ENCODE results near the gene P3H2.

DNA sequence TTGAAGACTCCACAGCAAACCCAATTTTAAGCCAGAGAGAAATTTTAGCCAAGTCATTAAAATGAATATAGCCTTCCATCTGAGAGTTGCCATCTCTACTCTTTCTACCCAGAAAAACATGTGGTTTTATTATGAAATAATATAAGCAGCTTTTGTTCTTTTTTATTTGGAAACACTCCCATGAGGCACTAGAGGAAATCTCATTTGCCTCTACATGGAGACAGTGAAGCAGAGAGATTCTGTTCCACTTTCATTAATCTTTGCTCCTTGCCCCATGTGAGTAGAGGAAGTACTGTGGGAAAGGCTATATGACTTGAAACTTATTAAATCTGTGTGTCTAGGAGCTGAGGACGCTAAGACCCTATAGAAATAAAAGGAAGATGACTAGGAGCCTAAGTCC is 111.1 kb downstream of the P3H2 start:
- TF ChIP-seq, protein P1, sequence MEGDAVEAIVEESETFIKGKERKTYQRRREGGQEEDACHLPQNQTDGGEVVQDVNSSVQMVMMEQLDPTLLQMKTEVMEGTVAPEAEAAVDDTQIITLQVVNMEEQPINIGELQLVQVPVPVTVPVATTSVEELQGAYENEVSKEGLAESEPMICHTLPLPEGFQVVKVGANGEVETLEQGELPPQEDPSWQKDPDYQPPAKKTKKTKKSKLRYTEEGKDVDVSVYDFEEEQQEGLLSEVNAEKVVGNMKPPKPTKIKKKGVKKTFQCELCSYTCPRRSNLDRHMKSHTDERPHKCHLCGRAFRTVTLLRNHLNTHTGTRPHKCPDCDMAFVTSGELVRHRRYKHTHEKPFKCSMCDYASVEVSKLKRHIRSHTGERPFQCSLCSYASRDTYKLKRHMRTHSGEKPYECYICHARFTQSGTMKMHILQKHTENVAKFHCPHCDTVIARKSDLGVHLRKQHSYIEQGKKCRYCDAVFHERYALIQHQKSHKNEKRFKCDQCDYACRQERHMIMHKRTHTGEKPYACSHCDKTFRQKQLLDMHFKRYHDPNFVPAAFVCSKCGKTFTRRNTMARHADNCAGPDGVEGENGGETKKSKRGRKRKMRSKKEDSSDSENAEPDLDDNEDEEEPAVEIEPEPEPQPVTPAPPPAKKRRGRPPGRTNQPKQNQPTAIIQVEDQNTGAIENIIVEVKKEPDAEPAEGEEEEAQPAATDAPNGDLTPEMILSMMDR (IDR thresholded peaks at IDR 0.05): no peak
- no peak for TF ChIP-seq EZH2 (IDR thresholded peaks at IDR 0.05; ENCODE audit: borderline replicate concordance, insufficient read depth, low read depth, low read length, poor library complexity, severe bottlenecking)

All from B cell (primary cell).